HG03432 (cell line): ENCODE data around the gene MYO10.

ENCODE experiments used
- ATAC-seq: cut with Tn5 transposase; IDR thresholded peaks from one replicate; pipeline ENCODE4 v1.9.1; 2021; ENCODE audit warnings: mild to moderate bottlenecking, moderate library complexity; ENCODE audit not compliant: unreplicated experiment

The MYO10 gene

GRCh38 chr5:16943846-16944678 lies 8.0 kb upstream of the MYO10 start:
- ATAC-seq = no peak

DNA sequence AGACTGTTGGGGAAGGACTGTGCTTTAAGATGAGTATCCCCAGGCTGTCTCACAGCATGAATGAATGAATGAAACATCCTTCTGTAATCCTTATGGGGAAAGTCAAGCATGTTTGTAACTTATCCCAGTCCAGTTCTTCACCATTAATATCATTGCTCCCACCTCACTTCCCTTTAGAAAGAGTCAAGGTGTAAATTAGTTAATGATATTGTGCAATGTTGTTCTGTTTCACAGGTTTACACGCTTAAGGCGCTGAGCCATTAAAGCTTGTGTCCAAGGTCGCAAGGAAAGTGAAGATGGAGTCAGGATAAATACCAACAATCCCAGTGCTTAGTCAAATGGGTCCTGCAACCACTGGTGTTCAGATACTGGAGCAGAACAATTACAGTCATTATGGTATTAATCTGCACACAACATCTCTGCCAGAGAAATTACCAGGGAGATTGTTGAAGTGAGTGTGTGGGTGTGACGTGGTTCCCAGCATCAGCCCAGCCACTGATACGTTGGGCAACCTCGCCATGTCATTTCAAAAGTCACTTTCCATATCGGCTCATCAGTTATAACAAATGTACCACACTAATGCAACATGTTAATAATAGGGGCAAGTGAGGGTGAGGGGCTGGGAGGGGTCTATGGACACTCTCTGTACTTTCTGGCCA lies 1.5 kb upstream of the MYO10 start:
- ATAC-seq = no peak

DNA sequence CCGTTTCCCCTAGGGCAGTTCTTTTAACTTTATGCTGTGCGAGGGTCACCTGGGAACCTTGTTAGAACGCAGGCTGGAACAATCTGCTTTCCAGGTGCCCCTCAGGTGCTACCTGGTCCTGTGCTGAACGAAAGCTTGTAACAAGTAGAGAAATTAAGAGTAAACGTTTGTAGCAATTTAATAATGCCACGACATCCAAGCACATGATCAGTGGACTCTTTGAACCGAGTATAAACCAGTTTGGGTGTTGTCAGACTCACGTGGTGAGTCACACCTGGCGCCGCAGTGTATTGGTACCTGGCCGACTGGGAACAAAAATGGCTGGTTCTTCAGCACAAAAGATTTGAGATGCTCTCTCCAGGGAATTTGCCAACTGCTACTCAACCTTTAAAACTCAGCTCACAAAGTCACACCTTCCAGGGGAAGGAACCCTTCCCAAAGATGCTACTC lies 926 bp upstream of the MYO10 start:
- ATAC-seq = no peak

- peak; percentile 48 for ATAC-seq
Observed at GRCh38 chr5:16935231-16936149, 598 bp downstream of the MYO10 start.

DNA sequence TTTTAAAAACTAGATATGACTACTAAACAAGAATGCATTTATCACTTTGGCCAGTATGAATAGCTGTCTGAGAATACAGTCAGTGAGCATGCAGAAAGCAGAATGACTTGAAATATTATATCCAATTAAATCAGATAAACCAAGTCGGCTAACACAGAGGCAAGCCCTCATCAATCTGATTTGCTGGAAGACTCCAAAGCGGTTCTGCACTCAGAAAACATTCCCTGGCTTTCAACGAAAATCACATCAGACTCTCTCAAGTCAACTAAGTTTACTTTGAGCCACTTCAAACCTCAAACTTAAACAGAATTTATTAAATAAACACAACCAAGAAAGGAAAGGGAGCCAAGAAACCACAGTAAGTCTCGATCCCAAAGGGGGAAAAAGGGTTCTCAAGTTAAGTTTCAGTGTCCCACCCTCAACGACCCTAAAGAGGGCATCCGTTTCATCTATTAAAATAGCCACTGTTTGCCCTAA lies 1.4 kb downstream of the MYO10 start:
- ATAC-seq = no peak

GRCh38 chr5:16934123-16934522 lies 2.0 kb downstream of the MYO10 start:
- ATAC-seq = peak; percentile 61

GRCh38 chr5:16933337-16933736 lies 2.8 kb downstream of the MYO10 start:
- no peak for ATAC-seq

- no peak for ATAC-seq
Observed at GRCh38 chr5:16932401-16932800, 3.7 kb downstream of the MYO10 start.

DNA sequence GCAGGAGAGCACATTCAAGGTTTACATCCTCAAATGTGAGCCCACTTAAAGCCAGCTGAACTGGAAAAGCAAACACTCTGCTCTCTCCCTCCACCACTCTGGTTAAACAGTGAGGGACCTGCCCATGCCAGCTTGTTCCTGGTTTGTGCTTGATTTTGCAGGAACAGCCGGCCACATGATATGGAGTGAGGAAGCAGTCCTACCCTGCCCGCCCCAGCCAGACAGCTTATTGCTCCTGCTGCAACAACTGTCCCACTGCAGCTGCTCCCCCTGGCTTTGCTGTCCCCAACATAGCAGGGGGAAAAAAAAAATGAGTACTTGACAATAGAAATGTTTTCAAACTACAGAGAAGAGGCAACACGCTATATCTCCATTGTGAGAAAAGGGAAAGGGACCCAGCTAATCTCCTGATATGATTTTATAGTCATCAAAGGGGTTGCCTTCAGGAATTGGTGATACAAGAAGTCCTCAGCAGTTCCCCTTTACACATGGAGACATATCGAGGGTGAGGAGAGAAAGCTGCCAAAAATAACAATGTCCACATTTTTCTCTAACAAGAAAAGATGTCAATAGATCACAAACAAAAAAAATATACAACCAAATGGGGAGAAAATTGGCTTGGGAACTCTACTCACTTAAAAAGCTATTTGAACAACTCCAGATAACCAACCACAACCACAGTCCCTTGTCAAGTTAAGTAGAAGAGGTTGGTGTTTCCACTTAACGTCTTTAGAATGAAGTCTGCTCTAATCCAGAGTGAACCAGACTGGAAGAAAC lies 4.6 kb downstream of the MYO10 start:
- no peak for ATAC-seq

DNA sequence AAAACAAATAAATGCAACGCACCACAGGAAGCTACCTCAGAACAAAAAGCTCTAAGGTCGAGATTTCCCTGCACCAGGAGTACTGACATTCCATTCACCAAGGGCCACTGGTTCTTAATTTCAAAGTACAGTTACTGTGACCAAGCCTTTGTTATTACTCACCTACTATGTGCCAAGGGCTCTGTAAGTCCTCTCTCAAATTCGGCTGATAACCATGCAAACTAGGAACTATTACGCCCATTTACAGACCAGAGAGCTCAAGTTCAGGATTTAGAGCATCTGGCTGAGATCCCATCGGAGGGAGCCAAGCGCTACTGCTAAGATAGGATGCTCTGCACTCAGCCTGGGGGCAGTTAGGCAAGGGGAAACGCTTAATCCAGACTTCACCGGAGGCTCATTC lies 5.6 kb downstream of the MYO10 start:
- ATAC-seq = no peak

DNA sequence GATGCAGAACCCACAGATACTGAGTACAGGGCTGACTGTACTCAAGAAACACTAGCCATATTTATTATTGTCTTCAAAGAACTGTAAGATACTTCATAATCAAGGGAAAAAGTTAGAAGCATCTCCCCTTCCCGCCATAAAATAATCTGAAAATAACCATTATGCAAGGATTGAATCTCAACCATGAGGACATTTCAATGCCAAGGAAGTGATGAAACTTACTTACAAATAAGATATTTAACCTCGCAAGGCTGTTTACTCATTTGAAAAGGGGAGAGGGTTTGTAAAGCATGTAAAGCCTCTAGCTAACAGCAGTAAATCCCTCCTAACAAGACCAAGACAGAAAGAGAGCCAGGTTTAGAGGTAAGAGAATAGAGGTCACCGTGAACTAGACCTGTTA lies 6.3 kb downstream of the MYO10 start:
- ATAC-seq = no peak

DNA sequence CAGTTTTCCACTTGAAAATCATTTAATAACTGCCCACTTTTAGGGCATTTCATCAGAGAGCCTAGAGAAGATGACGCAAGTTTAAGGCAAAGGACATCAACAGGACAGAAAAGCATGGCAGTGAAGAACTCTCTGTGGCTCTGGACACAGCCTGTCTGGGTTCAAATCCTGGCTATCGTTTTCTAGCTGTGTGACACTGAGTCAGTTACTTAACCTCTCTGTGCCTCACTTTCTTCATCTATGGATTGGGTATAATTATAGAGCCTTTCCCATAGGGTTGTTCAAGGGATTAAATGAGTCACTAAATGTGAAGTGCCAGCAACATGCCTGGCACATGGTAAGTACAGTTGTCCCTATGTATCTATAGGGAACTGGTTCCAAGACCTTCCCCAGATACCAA lies 6.7 kb downstream of the MYO10 start:
- no peak for ATAC-seq

DNA sequence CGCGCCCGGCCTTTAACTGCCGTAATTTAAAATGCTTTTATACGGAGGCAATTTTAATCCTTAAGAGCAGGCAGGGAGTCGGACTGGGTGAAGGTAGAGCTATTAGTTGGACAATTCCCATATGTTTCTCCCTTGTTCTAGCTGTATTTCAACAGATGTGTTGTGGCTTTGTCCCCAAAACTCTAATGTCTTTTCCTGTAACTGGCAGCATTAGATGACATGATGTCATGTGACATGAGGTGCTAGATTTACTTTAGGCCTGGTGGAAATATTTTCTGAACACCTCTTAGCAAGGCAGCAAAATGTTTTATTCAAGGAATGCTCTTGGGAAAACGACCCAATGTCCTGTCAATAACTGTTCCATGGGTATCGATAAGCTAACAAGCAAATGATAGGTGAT lies 8.5 kb downstream of the MYO10 start:
- no peak for ATAC-seq

- ATAC-seq = no peak
Observed at GRCh38 chr5:16926417-16926816, 9.7 kb downstream of the MYO10 start.

GRCh38 chr5:16924206-16924605 lies 11.9 kb downstream of the MYO10 start:
- ATAC-seq = no peak

DNA sequence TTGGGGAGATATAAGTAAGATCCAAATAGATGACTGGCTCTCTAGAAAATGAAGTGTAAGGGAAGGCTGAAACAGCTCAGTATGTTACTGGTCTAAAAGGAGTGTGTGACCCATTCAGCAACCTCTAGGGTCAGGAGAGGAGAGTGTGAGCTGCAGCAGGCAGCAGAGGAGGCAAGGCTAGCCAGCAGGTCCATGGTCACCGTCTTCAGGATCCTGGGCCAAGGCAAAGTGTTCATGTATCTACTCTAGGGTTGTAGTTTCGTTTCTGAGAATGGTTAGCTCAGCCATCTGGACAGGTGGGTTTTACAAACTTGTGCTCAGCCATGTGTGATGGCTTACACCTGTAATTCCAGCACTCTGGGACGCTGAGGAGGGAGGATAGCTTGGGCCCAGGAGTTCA lies 13.7 kb downstream of the MYO10 start:
- ATAC-seq = no peak

GRCh38 chr5:16921211-16921610 lies 14.9 kb downstream of the MYO10 start:
- ATAC-seq = no peak

DNA sequence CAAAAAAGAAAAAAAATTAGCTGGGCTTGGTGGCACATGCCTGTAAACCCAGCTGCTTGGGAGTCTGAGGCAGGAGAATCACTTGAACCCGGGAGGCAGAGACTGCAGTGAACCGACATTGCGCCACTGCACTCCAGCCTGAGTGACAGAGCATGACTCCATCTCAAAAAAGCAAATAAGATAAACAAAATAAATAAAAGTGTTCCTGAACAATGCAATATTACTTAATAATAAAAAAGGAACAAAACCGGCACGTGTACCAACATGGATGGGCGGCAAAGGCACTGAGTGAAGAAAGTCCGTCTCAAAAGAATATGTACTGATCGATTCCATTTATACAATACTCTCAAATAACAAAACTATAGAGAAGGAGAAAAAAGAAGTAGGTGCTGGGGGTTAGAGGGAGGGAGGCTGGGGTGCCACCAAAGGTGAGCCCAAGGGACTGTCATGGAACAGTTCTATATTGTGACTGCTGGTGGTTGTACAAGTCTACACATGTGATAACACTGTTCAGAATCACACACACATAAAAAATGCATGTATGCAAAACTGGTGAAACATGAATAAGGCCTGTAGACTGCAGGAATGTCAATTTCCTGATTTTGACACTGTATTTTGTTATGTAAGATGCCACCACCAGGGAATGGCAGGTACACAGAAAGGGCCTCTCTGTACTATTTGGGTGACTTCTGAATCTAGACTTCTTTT lies 15.8 kb downstream of the MYO10 start:
- ATAC-seq = no peak

DNA sequence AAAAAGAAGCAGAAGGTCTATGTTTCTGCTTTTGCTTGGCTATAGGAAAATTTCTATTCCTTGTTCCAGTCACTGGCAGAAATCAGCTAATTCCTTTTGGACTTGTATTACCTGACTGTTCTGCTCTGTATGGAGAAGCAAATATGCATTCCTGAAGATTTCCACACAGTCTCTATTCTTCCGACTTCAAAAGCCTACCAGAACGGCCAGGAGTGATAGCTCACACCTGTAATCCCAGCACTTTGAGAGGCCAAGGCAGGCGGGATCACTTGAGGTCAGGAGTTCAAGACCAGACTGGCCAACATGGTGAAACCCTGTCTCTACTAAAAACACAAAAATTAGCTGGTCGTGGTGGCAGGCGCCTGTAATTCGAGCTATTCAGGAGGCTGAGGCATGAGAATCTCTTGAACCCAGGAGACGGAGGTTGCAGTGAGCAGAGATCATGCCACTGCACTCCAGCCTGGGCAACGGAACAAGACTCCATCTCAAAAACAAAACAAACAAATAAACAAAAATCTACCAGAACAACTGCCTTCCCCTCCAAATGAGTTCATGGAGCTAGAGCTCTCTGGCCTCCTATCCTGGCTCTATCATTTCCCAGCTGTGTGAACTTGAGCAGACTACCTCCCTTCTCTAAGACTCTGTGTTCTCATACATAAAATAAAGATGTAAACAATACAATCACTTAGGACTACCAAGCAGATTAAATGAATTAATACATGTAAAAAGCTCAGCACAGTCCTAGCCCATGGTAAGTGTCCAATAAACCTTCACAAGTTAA lies 17.0 kb downstream of the MYO10 start:
- ATAC-seq = no peak
